ENCODE results near the gene LY6G6F.

DNA sequence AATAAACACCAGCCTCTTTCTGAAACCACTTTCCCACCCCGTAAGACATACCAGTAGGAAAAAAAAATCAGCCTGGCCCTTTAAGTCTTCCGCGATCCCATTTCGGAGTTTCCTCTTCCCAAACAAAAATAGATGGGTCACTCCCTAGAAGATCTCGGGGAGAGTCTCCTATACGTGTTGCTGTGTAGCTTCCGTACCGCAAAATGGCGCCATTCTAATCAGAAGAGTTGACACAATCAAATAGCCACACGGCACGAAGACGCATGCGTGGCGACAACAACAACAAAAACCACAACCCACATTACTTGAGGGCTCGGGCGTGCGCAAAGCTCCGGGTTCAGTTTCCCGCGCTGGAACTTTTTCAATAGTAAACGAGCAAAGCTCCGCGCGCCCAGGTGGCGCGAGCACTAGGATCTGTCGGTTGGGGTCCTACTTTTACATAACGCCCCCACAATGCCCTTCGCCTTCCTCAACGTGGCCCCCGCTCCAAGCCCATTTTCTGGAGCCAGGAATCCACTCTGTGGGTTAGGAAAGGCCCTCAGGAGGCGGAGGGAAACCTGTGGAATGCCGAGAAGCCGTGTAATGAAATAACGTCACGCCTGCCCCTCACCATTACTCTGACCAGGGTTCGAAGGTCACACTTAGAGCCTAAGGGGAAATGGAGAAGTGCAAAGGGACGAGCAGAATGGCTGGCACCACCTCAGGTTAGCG, 41.7 kb upstream of the LY6G6F start, which contains the start of gene GPANK1:
- TF ChIP-seq, protein P1, sequence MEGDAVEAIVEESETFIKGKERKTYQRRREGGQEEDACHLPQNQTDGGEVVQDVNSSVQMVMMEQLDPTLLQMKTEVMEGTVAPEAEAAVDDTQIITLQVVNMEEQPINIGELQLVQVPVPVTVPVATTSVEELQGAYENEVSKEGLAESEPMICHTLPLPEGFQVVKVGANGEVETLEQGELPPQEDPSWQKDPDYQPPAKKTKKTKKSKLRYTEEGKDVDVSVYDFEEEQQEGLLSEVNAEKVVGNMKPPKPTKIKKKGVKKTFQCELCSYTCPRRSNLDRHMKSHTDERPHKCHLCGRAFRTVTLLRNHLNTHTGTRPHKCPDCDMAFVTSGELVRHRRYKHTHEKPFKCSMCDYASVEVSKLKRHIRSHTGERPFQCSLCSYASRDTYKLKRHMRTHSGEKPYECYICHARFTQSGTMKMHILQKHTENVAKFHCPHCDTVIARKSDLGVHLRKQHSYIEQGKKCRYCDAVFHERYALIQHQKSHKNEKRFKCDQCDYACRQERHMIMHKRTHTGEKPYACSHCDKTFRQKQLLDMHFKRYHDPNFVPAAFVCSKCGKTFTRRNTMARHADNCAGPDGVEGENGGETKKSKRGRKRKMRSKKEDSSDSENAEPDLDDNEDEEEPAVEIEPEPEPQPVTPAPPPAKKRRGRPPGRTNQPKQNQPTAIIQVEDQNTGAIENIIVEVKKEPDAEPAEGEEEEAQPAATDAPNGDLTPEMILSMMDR (conservative IDR thresholded peaks at IDR 0.05; ENCODE audit: low read depth, low read length): no peak
- TF ChIP-seq EZH2 (IDR thresholded peaks at IDR 0.05; ENCODE audit: borderline replicate concordance, low read depth, low read length, poor library complexity, severe bottlenecking): no peak

Data from A673 (cell line).